Measurements from ENCODE around the gene SOCS3.

- no peak for TF ChIP-seq POLR2A (IDR thresholded peaks at IDR 0.05)
- TF ChIP-seq, protein P1, sequence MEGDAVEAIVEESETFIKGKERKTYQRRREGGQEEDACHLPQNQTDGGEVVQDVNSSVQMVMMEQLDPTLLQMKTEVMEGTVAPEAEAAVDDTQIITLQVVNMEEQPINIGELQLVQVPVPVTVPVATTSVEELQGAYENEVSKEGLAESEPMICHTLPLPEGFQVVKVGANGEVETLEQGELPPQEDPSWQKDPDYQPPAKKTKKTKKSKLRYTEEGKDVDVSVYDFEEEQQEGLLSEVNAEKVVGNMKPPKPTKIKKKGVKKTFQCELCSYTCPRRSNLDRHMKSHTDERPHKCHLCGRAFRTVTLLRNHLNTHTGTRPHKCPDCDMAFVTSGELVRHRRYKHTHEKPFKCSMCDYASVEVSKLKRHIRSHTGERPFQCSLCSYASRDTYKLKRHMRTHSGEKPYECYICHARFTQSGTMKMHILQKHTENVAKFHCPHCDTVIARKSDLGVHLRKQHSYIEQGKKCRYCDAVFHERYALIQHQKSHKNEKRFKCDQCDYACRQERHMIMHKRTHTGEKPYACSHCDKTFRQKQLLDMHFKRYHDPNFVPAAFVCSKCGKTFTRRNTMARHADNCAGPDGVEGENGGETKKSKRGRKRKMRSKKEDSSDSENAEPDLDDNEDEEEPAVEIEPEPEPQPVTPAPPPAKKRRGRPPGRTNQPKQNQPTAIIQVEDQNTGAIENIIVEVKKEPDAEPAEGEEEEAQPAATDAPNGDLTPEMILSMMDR (IDR thresholded peaks at IDR 0.05): no peak
Observed at GRCh38 chr17:78406920-78407319, 47.0 kb upstream of the SOCS3 start.
